A549 (cell line): Measurements from ENCODE around the gene THRA.
"Not testable (repeated sequence)": the region's sequence is repeated elsewhere in the genome, so short reads cannot be mapped to it uniquely, and the experiment has no call there.

Experiments used
- CTCF ChIP-seq: fragments of >200 bp; sonication (Bioruptor Twin); formaldehyde crosslinking; IDR thresholded peaks from 3 replicates; pipeline ENCODE4 v1.5.1; 2016
- TF ChIP-seq, protein P1 (sequence below): fragments of 200-600 bp; sonication (generic); IDR thresholded peaks from 2 replicates; pipeline ENCODE4 v1.6.1; 2016; ENCODE audit warnings: antibody characterized with exemption, mild to moderate bottlenecking, moderate library complexity

GRCh38 chr17:40143166-40143565 is 80.4 kb downstream of the THRA start:
- TF ChIP-seq CTCF = not testable (repeated sequence)
- TF ChIP-seq, protein P1, sequence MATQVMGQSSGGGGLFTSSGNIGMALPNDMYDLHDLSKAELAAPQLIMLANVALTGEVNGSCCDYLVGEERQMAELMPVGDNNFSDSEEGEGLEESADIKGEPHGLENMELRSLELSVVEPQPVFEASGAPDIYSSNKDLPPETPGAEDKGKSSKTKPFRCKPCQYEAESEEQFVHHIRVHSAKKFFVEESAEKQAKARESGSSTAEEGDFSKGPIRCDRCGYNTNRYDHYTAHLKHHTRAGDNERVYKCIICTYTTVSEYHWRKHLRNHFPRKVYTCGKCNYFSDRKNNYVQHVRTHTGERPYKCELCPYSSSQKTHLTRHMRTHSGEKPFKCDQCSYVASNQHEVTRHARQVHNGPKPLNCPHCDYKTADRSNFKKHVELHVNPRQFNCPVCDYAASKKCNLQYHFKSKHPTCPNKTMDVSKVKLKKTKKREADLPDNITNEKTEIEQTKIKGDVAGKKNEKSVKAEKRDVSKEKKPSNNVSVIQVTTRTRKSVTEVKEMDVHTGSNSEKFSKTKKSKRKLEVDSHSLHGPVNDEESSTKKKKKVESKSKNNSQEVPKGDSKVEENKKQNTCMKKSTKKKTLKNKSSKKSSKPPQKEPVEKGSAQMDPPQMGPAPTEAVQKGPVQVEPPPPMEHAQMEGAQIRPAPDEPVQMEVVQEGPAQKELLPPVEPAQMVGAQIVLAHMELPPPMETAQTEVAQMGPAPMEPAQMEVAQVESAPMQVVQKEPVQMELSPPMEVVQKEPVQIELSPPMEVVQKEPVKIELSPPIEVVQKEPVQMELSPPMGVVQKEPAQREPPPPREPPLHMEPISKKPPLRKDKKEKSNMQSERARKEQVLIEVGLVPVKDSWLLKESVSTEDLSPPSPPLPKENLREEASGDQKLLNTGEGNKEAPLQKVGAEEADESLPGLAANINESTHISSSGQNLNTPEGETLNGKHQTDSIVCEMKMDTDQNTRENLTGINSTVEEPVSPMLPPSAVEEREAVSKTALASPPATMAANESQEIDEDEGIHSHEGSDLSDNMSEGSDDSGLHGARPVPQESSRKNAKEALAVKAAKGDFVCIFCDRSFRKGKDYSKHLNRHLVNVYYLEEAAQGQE = not testable (repeated sequence)
